ENCODE results near the gene SLC2A11.
A peak's percentile ranks its signal among the peaks of the same experiment; 100 is the strongest.
"Not testable (repeated sequence)": the region's sequence is repeated elsewhere in the genome, so short reads cannot be mapped to it uniquely, and the experiment has no call there.

SLC2A11 gene

GRCh38 chr22:23903328-23903971 is 45.8 kb downstream of the SLC2A11 start:
- no peak for TF ChIP-seq CTCF (IDR thresholded peaks at IDR 0.05)
- Histone ChIP-seq H3K4me3 (no peak overlapping the region), H3K27ac (no peak overlapping the region)
- DNase-seq (ENCODE audit: low spot score): no peak

- DNase-seq (ENCODE audit: low spot score): no peak
- TF ChIP-seq CTCF (IDR thresholded peaks at IDR 0.05): no peak
- Histone ChIP-seq H3K27ac (peak overlapping the region in 1 of 2 donors; percentile 11), H3K4me3 (peak overlapping the region; percentile 10)
Observed at GRCh38 chr22:23904573-23905254, 47.0 kb downstream of the SLC2A11 start.

GRCh38 chr22:23906641-23907040 is 49.0 kb downstream of the SLC2A11 start:
- DNase-seq (ENCODE audit: low spot score): no peak
- Histone ChIP-seq H3K27ac (no peak overlapping the region), H3K4me3 (no peak overlapping the region)
- TF ChIP-seq CTCF (IDR thresholded peaks at IDR 0.05): no peak

GRCh38 chr22:23907423-23907822 is 49.7 kb downstream of the SLC2A11 start:
- H3K27ac ChIP-seq; H3K4me3 ChIP-seq; DNase-seq (ENCODE audit: low spot score): not testable (repeated sequence)

GRCh38 chr22:23908587-23909205 is 51.0 kb downstream of the SLC2A11 start:
- Histone ChIP-seq H3K4me3 (peak overlapping the region; percentile 29), H3K27ac (peak overlapping the region in 1 of 2 donors; percentile 2)
- DNase-seq (ENCODE audit: low spot score): no peak
- TF ChIP-seq CTCF (IDR thresholded peaks at IDR 0.05): no peak

GRCh38 chr22:23909296-23909898 is 51.7 kb downstream of the SLC2A11 start:
- DNase-seq (ENCODE audit: low spot score): no peak
- Histone ChIP-seq H3K27ac (peak overlapping the region; percentile 20 to 27), H3K4me3 (peak overlapping the region; percentile 29)
- no peak for TF ChIP-seq CTCF (IDR thresholded peaks at IDR 0.05)

GRCh38 chr22:23910496-23911190 is 53.0 kb downstream of the SLC2A11 start:
- H3K4me3 ChIP-seq: no peak overlapping the region
- no peak overlapping the region for H3K27ac ChIP-seq
- no peak for DNase-seq (ENCODE audit: low spot score)
- TF ChIP-seq CTCF (IDR thresholded peaks at IDR 0.05): no peak
